LNCaP clone FGC (cell line): Measurements from ENCODE around the gene SPDYE2.
"Not testable (repeated sequence)": the region's sequence is repeated elsewhere in the genome, so short reads cannot be mapped to it uniquely, and the experiment has no call there.

ENCODE experiments used
- DNase-seq: peaks from one replicate; pipeline ENCODE4 v3.0.0-alpha.2; 2011; ENCODE audit warnings: low read depth
- H3K4me3 ChIP-seq: 2 replicates; pipeline ENCODE4 v1.5.1; 2011; ENCODE audit warnings: mild to moderate bottlenecking, low read depth, low read length, control low read depth
- CTCF ChIP-seq: IDR thresholded peaks from 2 replicates; pipeline ENCODE4 v1.5.1; 2012; ENCODE audit warnings: mild to moderate bottlenecking; ENCODE audit not compliant: control insufficient read depth, insufficient read depth; ENCODE audit errors: extremely low read depth

Gene SPDYE2

GRCh38 chr7:102532127-102532526, 18.9 kb upstream of the SPDYE2 start:
- not testable (repeated sequence) for DNase-seq, H3K4me3 ChIP-seq

GRCh38 chr7:102535062-102535615, 15.9 kb upstream of the SPDYE2 start:
- not testable (repeated sequence) for DNase-seq, H3K4me3 ChIP-seq

GRCh38 chr7:102540604-102541003, 10.4 kb upstream of the SPDYE2 start:
- not testable (repeated sequence) for H3K4me3 ChIP-seq, DNase-seq

- not testable (repeated sequence) for H3K4me3 ChIP-seq, DNase-seq
These were observed 8.9 kb upstream of the SPDYE2 start for GRCh38 chr7:102542083-102542482.

- not testable (repeated sequence) for H3K4me3 ChIP-seq, DNase-seq
These were observed 8.3 kb upstream of the SPDYE2 start for GRCh38 chr7:102542771-102543170.

GRCh38 chr7:102543596-102543995, 7.4 kb upstream of the SPDYE2 start, which contains the start of gene UPK3BL2:
Gene UPK3BL2 (minus strand): TSS chr7:102543696. CDS start chr7:102543636, 60 bp downstream.
- DNase-seq, H3K4me3 ChIP-seq: not testable (repeated sequence)

GRCh38 chr7:102544372-102544771, 6.7 kb upstream of the SPDYE2 start:
- DNase-seq, H3K4me3 ChIP-seq: not testable (repeated sequence)

- not testable (repeated sequence) for H3K4me3 ChIP-seq, DNase-seq
These were observed 5.7 kb upstream of the SPDYE2 start for GRCh38 chr7:102545288-102545687.

- not testable (repeated sequence) for H3K4me3 ChIP-seq, DNase-seq
These were observed 4.7 kb upstream of the SPDYE2 start for GRCh38 chr7:102546353-102546752.

- DNase-seq, H3K4me3 ChIP-seq: not testable (repeated sequence)
These were observed 17.6 kb downstream of the SPDYE2 start for GRCh38 chr7:102568620-102569019.

GRCh38 chr7:102572261-102573239, 21.5 kb downstream of the SPDYE2 start, which contains the start of gene POLR2J3:
Gene POLR2J3 (minus strand): TSS chr7:102572583. CDS start chr7:102572521, 62 bp downstream.
- peak within 1 kb of the TSS; percentile 62 for H3K4me3 ChIP-seq
- peak; percentile 66 for DNase-seq
- peak; percentile 73 for TF ChIP-seq CTCF

GRCh38 chr7:102574607-102575006, 23.6 kb downstream of the SPDYE2 start:
- not testable (repeated sequence) for DNase-seq

GRCh38 chr7:102576363-102576762, 25.3 kb downstream of the SPDYE2 start:
- not testable (repeated sequence) for H3K4me3 ChIP-seq, DNase-seq

More at GRCh38 chr7:102574607-102575006, 23.6 kb downstream of the SPDYE2 start:
- not testable (repeated sequence) for H3K4me3 ChIP-seq

GRCh38 chr7:102577315-102578240, 26.6 kb downstream of the SPDYE2 start:
- not testable (repeated sequence) for H3K4me3 ChIP-seq, DNase-seq

- DNase-seq, H3K4me3 ChIP-seq: not testable (repeated sequence)
These were observed 27.5 kb downstream of the SPDYE2 start for GRCh38 chr7:102578486-102578885.

- DNase-seq, H3K4me3 ChIP-seq: not testable (repeated sequence)
These were observed 30.7 kb downstream of the SPDYE2 start for GRCh38 chr7:102581722-102582121.

GRCh38 chr7:102583495-102583894, 32.5 kb downstream of the SPDYE2 start:
- DNase-seq, H3K4me3 ChIP-seq: not testable (repeated sequence)
